ENCODE results near the gene HMGN3. TPM values are rescaled to one million over a fixed set of nuclear protein-coding genes. Genes with fewer than 3 reads are reported as not detected.

The HMGN3 gene
- total RNA-seq = 47.8 and 55.0 TPM in 2 replicates

DNA sequence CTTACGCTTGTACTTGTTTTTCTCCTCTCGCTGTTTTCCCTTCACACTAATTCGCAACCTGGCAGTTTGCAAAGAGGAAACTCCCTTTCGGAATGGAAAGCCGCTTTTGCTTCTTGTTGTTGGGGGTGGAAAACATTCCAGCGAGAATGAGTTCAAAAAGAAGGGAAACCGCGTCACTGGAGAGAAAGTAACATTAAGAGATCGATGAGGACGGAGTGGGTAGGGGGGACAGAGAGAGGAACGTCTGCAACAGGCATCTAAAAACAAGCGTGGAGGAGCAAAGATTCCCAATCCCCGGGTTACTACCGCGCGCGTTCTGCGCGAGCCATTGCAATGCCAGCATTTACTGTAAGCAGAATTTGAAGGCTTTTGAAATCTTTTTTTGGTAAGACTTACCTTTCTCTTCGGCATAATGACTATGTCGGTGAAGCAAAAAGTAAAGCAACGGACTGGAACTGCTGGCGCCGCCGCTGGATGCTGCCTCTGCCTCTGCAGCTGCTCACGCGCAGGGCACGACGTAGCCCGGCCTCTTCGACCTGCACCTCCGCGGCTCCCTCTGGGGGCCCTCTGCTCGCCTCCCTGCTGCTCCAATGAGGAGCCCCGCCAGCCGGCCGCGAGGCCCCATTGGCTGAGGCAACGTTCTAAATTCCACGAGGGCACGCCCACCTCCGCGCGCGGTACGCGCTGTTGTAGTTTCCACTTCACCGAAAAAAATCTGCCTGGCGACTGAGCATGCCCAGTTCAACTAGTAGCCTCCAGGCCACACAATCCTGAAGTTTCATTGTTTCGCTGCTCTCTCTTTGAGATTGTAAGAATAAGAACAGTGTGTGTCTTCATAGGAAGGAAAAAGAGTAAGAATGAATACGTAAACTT lies at the start of gene HMGN3:
HMGN3 (minus strand) TSS at position 533 of the 873 bp plus-strand sequence.

Other genes starting within 250 kb of the HMGN3 start
- gene PHIP, start 156.4 kb downstream of the HMGN3 start, total RNA-seq = 21.0 and 26.7 TPM in 2 replicates

All from placental epithelial cell (primary cell).